Lower lobe of right lung (tissue), 2 donors: ENCODE data around the gene RSPH6A. TPM values are rescaled to one million over a fixed set of nuclear protein-coding genes. Genes with fewer than 3 reads are reported as not detected.

ENCODE experiments used
- ATAC-seq, 2 donors: fragments of 200-7000 bp; cut with Tn5 transposase; one replicate each; pipeline ENCODE4 v1.9.1; 2020 to 2022; ENCODE audit warnings: mild to moderate bottlenecking in 2 of 2, moderate library complexity in 2 of 2
- DNase-seq: peaks from one replicate; pipeline ENCODE4 v3.0.0-alpha.2; 2020
- H3K27ac ChIP-seq: fragments of 200-600 bp; one replicate; pipeline ENCODE4 v1.8.0; 2022
- H3K27me3 ChIP-seq: fragments of 200-600 bp; one replicate; pipeline ENCODE4 v1.8.0; 2022; ENCODE audit warnings: low read depth
- H3K36me3 ChIP-seq: fragments of 200-600 bp; one replicate; pipeline ENCODE4 v1.8.0; 2022; ENCODE audit warnings: mild to moderate bottlenecking
- H3K4me1 ChIP-seq: fragments of 200-600 bp; one replicate; pipeline ENCODE4 v1.8.0; 2022
- H3K4me3 ChIP-seq: fragments of 200-600 bp; one replicate; pipeline ENCODE4 v1.8.0; 2022; ENCODE audit warnings: mild to moderate bottlenecking
- H3K9me3 ChIP-seq: fragments of 200-600 bp; one replicate; pipeline ENCODE4 v1.8.0; 2022
- CTCF ChIP-seq: fragments of 200-600 bp; IDR thresholded peaks from one replicate; pipeline ENCODE4 v1.8.0; 2022; ENCODE audit warnings: antibody characterized with exemption, mild to moderate bottlenecking
- intact Hi-C: fragments of 100-400 bp; cut with DNase I; formaldehyde crosslinking; loops from one replicate; pipeline ENCODE4 v1.11.0; 2022
- total RNA-seq: library from RNA; stranded (reverse); fragmentation: NEBNext Ultra II Directional; extraction: Animal tissue kit (Norgen Biotek cat#: 25700); gene quantifications from one replicate; pipeline ENCODE4 v1.2.1, GENCODE V29; 2021
- donor health status: DM: no; HTN: yes; CAD: no; lungs with severe emphysema.

The RSPH6A gene
- total RNA-seq, 1 donor from 2014 or later, result 0.21 TPM

GRCh38 chr19:45815481-45816216 lies 541 bp upstream of the RSPH6A start:
- ATAC-seq (no peak), DNase-seq (peak; percentile 46)
- Histone ChIP-seq H3K27me3 (no peaks in the 10 kb centered on the region), H3K36me3 (peaks cover 15% of the 10 kb centered on the region), H3K27ac (no peak overlapping the region), H3K4me1 (peaks cover 8% of the 10 kb centered on the region), H3K4me3 (peak overlapping the region; percentile 40), H3K9me3 (no peaks in the 10 kb centered on the region)
- TF ChIP-seq CTCF, result no peak
- intact Hi-C loops, result no loop called here

- TF ChIP-seq CTCF, result no peak
- Histone ChIP-seq H3K4me3 (no peak overlapping the region), H3K27ac (no peak overlapping the region), H3K9me3 (no peaks in the 10 kb centered on the region), H3K4me1 (peaks cover 14% of the 10 kb centered on the region), H3K27me3 (no peaks in the 10 kb centered on the region), H3K36me3 (peaks cover 6% of the 10 kb centered on the region)
- ATAC-seq (no peak), DNase-seq (no peak)
- intact Hi-C loops, result no loop called here
Measured at GRCh38 chr19:45814166-45814780, 835 bp downstream of the RSPH6A start.

GRCh38 chr19:45812297-45812696 lies 2.8 kb downstream of the RSPH6A start:
- H3K27ac ChIP-seq, result no peak overlapping the region

GRCh38 chr19:45809643-45810159 lies 5.4 kb downstream of the RSPH6A start:
- Histone ChIP-seq H3K4me3 (no peak overlapping the region), H3K9me3 (no peaks in the 10 kb centered on the region), H3K27ac (no peak overlapping the region), H3K36me3 (no peaks in the 10 kb centered on the region), H3K27me3 (no peaks in the 10 kb centered on the region), H3K4me1 (peaks cover 5% of the 10 kb centered on the region)
- TF ChIP-seq CTCF, result no peak
- DNase-seq (no peak), ATAC-seq (no peak)
- intact Hi-C loops, result no loop called here

More at GRCh38 chr19:45812297-45812696, 2.8 kb downstream of the RSPH6A start:
- no peak for TF ChIP-seq CTCF
- intact Hi-C loops, result no loop called here
- ATAC-seq (no peak), DNase-seq (no peak)
- no peaks in the 10 kb centered on the region for H3K9me3 ChIP-seq
- no peaks in the 10 kb centered on the region for H3K36me3 ChIP-seq
- no peaks in the 10 kb centered on the region for H3K27me3 ChIP-seq
- peaks cover 14% of the 10 kb centered on the region for H3K4me1 ChIP-seq
- no peak overlapping the region for H3K4me3 ChIP-seq

DNA sequence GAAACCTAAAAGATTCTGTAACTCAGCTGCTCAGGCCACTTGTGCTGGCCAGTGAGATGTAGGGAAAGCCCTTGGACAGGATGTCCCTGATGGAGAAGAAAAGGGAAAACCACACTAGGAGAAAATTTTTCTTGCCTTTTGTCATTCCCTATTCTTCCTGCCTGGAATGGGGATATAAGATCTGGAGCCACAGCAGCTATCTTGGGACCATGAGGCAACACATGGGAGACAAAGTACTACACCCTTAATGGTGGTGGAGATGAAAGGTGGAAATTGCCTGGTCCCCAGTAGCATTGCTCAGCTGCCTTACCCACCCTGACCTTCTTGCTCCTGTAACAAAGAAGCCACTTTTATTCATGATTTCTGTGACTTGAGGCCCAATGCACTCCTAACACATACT lies 9.4 kb downstream of the RSPH6A start:
- Histone ChIP-seq H3K4me1 (peaks cover 5% of the 10 kb centered on the region), H3K27ac (no peak overlapping the region), H3K9me3 (no peaks in the 10 kb centered on the region), H3K27me3 (no peaks in the 10 kb centered on the region), H3K4me3 (no peak overlapping the region), H3K36me3 (no peaks in the 10 kb centered on the region)
- DNase-seq (no peak), ATAC-seq (no peak)
- intact Hi-C loops, result no loop called here
- no peak for TF ChIP-seq CTCF
